IMR-90 (cell line): ENCODE results near the gene FAM81A.

Experiments
- CHD1 ChIP-seq: IDR thresholded peaks from 2 replicates; pipeline ENCODE4 v1.6.1; 2012; ENCODE audit warnings: low read depth, low read length, improper control_type of control experiment
- MAFK ChIP-seq: IDR thresholded peaks from 2 replicates; pipeline ENCODE4 v1.6.1; 2012; ENCODE audit warnings: low read depth, low read length, improper control_type of control experiment
- POLR2A ChIP-seq: IDR thresholded peaks from 2 replicates; pipeline ENCODE4 v1.6.1; 2012; ENCODE audit warnings: mild to moderate bottlenecking, low read depth, low read length
- RCOR1 ChIP-seq: IDR thresholded peaks from 2 replicates; pipeline ENCODE4 v1.6.1; 2012; ENCODE audit warnings: mild to moderate bottlenecking, low read length, improper control_type of control experiment; ENCODE audit not compliant: insufficient replicate concordance
- RFX5 ChIP-seq: IDR thresholded peaks from 2 replicates; pipeline ENCODE4 v1.8.0; 2012; ENCODE audit warnings: low read depth, mild to moderate bottlenecking, low read length, moderate library complexity
- TF ChIP-seq, protein P1 (sequence below): conservative IDR thresholded peaks from 2 replicates; pipeline ENCODE4 v1.5.1; 2012; ENCODE audit warnings: mild to moderate bottlenecking, low read depth, low read length, improper control_type of control experiment
- TF ChIP-seq, protein P2 (sequence below): fragments of 150-350 bp; IDR thresholded peaks from 2 replicates; pipeline ENCODE4 v1.6.1; 2017; ENCODE audit warnings: mild to moderate bottlenecking, antibody characterized with exemption, low read length, low read depth
- TF ChIP-seq, protein P3 (sequence below): fragments of 150-350 bp; IDR thresholded peaks from 2 replicates; pipeline ENCODE4 v1.6.1; 2016; ENCODE audit warnings: low read depth, mild to moderate bottlenecking, low read length, moderate library complexity, borderline replicate concordance

DNA sequence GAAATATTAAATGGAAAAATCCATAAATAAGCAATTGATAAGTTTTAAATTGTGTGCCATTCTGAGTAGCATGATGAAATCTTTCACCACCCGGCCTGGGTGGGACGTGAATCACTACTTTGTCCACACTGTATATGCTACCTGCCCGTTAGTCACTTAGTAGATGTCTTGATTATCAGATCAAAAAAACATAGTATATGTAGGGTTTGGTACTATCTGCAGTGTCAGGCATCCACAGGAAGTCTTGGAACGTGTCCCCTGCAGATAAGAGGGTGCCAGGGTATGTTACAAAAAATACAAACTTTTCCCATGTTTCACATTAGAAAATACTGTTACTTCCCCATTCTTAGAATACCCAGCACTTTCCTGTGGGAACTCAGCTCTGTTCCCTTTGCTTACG is 35.2 kb downstream of the FAM81A start:
- TF ChIP-seq POLR2A (no peak), MAFK (no peak), CHD1 (no peak), RFX5 (no peak), RCOR1 (no peak)
- TF ChIP-seq, protein P1, sequence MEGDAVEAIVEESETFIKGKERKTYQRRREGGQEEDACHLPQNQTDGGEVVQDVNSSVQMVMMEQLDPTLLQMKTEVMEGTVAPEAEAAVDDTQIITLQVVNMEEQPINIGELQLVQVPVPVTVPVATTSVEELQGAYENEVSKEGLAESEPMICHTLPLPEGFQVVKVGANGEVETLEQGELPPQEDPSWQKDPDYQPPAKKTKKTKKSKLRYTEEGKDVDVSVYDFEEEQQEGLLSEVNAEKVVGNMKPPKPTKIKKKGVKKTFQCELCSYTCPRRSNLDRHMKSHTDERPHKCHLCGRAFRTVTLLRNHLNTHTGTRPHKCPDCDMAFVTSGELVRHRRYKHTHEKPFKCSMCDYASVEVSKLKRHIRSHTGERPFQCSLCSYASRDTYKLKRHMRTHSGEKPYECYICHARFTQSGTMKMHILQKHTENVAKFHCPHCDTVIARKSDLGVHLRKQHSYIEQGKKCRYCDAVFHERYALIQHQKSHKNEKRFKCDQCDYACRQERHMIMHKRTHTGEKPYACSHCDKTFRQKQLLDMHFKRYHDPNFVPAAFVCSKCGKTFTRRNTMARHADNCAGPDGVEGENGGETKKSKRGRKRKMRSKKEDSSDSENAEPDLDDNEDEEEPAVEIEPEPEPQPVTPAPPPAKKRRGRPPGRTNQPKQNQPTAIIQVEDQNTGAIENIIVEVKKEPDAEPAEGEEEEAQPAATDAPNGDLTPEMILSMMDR, result no peak
- TF ChIP-seq, protein P2, sequence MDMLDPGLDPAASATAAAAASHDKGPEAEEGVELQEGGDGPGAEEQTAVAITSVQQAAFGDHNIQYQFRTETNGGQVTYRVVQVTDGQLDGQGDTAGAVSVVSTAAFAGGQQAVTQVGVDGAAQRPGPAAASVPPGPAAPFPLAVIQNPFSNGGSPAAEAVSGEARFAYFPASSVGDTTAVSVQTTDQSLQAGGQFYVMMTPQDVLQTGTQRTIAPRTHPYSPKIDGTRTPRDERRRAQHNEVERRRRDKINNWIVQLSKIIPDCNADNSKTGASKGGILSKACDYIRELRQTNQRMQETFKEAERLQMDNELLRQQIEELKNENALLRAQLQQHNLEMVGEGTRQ, result no peak
- TF ChIP-seq, protein P3, sequence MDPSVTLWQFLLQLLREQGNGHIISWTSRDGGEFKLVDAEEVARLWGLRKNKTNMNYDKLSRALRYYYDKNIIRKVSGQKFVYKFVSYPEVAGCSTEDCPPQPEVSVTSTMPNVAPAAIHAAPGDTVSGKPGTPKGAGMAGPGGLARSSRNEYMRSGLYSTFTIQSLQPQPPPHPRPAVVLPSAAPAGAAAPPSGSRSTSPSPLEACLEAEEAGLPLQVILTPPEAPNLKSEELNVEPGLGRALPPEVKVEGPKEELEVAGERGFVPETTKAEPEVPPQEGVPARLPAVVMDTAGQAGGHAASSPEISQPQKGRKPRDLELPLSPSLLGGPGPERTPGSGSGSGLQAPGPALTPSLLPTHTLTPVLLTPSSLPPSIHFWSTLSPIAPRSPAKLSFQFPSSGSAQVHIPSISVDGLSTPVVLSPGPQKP, result no peak
